ENCODE data around the gene TLE5. TPM values are rescaled to one million over a fixed set of nuclear protein-coding genes. Genes with fewer than 3 reads are reported as not detected.

Gene TLE5
- total RNA-seq, 4 donors from 2014 or later, result 339 to 403 (median 382) TPM

DNA sequence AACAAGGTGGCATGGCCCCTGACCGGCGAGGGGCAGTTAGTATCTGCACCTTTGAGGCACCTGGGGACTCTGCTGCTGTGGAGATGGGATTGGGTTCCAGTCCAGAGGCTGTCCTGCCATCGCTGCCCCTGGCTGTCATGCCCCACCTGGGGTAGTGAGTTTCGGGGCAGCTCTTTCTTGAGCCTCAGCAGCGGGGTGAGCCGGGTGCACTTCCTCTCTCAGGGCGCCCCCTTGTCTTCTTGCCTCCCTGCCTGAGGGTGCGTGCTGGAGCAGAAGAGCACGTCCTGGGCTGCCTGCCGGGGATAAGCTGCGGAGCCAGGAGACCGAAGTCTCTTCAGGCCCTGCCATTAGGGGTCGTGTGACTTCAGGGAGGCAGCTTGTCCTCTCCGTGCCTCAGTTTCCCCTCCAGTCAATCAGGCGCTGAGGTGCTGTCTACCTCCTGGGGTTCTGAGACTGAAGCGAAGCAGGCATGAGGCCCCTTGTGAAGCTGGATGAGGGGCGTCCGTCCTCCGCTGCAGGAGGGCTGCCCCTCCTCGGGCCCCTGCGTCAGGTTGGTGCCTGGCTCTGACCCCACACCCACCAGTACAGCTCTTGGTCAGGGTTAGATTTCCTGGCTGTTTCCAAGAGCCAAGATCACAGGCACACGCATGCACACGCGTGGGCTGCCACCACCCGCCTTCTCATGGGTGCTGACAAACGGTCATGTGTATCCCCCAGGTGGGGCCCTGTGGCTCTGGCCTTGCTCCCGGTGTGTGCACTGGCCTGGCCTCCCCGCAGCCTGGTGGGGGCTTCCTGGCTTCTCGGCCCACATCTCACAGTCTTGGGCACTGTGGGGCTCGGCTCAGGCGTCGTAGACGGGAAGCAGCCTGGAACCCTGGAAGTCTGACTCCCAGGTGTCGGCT lies 40.2 kb upstream of the TLE5 start:
- H3K27ac ChIP-seq, result no peak overlapping the region
- WGBS, result 79% methylated on average over 19 of the region's 34 CpGs
- peaks cover 84% of the 10 kb centered on the region for H3K4me1 ChIP-seq
- no peak for DNase-seq (ENCODE audit: low spot score in 2 of 2)
- TF ChIP-seq EP300 (IDR thresholded peaks at IDR 0.05) (no peak), POLR2AphosphoS5 (IDR thresholded peaks at IDR 0.05) (no peak), POLR2A (IDR thresholded peaks at IDR 0.05) (no peak)
- TF ChIP-seq, protein P1, sequence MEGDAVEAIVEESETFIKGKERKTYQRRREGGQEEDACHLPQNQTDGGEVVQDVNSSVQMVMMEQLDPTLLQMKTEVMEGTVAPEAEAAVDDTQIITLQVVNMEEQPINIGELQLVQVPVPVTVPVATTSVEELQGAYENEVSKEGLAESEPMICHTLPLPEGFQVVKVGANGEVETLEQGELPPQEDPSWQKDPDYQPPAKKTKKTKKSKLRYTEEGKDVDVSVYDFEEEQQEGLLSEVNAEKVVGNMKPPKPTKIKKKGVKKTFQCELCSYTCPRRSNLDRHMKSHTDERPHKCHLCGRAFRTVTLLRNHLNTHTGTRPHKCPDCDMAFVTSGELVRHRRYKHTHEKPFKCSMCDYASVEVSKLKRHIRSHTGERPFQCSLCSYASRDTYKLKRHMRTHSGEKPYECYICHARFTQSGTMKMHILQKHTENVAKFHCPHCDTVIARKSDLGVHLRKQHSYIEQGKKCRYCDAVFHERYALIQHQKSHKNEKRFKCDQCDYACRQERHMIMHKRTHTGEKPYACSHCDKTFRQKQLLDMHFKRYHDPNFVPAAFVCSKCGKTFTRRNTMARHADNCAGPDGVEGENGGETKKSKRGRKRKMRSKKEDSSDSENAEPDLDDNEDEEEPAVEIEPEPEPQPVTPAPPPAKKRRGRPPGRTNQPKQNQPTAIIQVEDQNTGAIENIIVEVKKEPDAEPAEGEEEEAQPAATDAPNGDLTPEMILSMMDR (IDR thresholded peaks at IDR 0.05), result no peak
- H3K27me3 ChIP-seq, result no peaks in the 10 kb centered on the region
- no peaks in the 10 kb centered on the region for H3K9me3 ChIP-seq
- H3K36me3 ChIP-seq, result no peaks in the 10 kb centered on the region
- no peak overlapping the region for H3K4me3 ChIP-seq

DNA sequence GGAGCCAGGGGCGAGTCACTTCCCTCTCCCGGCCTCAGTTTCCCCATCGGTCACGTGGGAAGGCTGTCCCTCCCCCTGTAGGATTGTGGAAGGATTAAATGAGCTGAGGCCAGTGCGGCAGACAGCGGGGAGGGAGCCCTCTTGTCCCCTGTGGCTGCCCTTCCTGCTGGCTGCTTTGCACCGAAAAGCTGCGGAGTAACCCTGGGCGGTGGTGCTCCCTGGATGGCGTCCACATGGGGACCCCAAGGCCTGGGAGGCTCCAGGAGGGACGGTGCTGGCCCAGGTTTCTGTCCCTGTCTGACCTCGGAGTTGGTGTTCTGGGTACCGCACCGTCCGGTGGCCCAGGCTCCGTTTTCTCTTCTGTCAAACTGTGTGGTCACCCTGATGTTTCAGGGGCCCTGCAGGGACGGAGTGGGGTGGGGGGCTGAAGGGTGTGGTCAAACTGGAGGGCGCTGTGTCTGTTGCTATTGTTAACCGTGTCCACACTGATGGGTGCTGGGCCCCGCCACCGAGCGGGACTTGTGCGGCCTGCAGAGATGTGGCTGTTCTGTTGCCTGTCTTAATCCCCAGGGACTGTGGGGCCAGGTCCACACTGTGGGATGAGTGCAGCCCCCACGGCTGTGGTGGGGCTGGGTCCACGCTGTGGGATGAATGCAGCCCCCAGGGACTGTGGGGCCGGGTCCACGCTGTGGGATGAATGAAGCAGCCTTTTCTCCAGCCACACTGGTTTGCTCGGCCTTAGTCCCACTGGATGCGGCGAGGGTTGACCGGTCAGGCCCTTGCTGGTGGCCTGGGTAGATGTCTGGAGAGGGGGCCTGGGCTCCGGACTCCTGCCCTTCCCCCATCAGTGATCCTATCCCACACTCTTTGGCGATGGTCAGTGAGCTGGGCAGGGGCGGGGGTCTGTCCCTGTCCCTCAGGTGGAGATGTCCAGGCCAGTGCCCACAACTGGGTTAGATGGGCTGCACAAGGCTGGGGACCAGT lies 38.7 kb upstream of the TLE5 start:
- TF ChIP-seq EP300 (IDR thresholded peaks at IDR 0.05) (no peak), POLR2A (IDR thresholded peaks at IDR 0.05) (no peak), POLR2AphosphoS5 (IDR thresholded peaks at IDR 0.05) (no peak)
- TF ChIP-seq, protein P1 (IDR thresholded peaks at IDR 0.05), result no peak
- H3K4me3 ChIP-seq, result no peak overlapping the region
- H3K4me1 ChIP-seq, result peaks cover 85% of the 10 kb centered on the region
- H3K9me3 ChIP-seq, result no peaks in the 10 kb centered on the region
- H3K36me3 ChIP-seq, result no peaks in the 10 kb centered on the region
- no peak overlapping the region for H3K27ac ChIP-seq
- DNase-seq (ENCODE audit: low spot score in 2 of 2), result no peak
- 70% methylated on average over 4 of the region's 34 CpGs for WGBS
- H3K27me3 ChIP-seq, result no peaks in the 10 kb centered on the region

DNA sequence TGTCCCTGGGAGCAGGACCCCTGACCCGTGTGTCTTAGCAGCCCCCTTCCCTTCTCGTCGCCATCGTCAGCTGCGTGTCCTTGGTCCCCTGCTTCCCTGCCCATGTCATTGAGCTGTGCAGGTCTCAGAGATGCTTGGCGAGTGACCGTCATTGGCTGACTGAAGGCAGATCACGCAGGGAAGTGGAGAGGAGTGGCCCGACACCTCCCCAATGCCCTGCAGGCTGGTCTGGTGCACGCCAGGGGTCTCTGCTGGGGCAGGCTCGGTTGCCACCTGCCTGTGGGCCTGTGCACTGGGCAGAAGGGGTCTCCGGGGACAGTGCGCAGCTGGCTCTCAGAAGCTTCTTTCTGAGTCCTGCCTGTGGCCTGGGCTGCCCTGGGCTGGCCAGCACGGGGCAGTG lies 38.0 kb upstream of the TLE5 start:
- 90% methylated on average over 8 of the region's 14 CpGs for WGBS
- Histone ChIP-seq H3K9me3 (no peaks in the 10 kb centered on the region), H3K27me3 (no peaks in the 10 kb centered on the region), H3K4me3 (no peak overlapping the region), H3K36me3 (no peaks in the 10 kb centered on the region), H3K27ac (no peak overlapping the region), H3K4me1 (peaks cover 85% of the 10 kb centered on the region)
- TF ChIP-seq EP300 (IDR thresholded peaks at IDR 0.05) (no peak), POLR2AphosphoS5 (IDR thresholded peaks at IDR 0.05) (no peak), POLR2A (IDR thresholded peaks at IDR 0.05) (no peak)
- TF ChIP-seq, protein P1 (IDR thresholded peaks at IDR 0.05), result no peak
- no peak for DNase-seq (ENCODE audit: low spot score in 2 of 2)

DNA sequence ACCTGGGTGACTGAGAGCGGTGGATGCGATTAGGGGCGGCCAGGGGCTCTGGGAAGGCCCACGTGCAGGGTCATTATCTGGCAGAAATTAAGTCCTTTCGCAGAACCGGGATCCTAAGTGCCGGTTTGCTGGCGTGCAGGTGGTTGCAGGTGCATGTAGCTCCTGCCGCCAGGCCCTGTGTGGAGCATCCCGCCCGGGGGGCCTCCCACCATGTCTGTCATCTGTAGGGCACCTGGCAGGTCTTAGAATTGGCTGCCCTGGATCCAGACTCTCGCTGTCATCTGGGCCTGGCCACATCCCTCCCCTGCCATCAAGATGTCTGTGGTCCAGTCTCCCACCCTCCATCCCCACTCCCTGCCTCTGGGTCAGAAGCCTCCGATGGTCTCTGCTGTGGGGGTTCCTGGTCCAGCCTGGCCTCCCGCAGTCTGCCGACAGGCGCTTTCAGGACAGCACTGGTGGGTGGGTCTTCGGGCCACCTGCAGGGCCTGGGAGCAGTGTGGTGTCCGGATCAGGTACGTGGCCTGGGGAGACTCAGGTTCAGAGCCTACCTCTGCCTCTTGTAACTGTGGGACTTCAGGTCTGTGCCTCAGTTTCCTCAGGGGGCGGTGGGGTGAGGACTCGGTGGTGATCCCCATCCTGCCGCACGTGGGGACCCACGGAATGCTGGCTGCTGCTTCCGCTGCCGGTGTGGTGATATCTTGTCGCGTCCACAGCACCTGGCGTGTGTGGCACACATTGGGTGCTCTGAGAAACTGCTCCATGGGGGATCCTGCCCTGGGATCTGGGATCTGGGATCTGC lies 37.3 kb upstream of the TLE5 start:
- Histone ChIP-seq H3K4me3 (peak overlapping the region; percentile 90), H3K27me3 (no peaks in the 10 kb centered on the region), H3K27ac (peak overlapping the region; percentile 89), H3K36me3 (no peaks in the 10 kb centered on the region), H3K9me3 (no peaks in the 10 kb centered on the region), H3K4me1 (peaks cover 86% of the 10 kb centered on the region)
- 76% methylated on average over 28 of the region's 29 CpGs for WGBS
- TF ChIP-seq, protein P1 (IDR thresholded peaks at IDR 0.05), result no peak
- peak in 1 of 2 donors; percentile 65 for DNase-seq (ENCODE audit: low spot score in 2 of 2)

All from suprapubic skin (tissue), 4 donors.